Ectodermal cell (in vitro differentiated cells): ENCODE data around the gene MYCBP2.

Source experiments
- H3K27ac ChIP-seq: 2 replicates; pipeline ENCODE4 v1.7.0; 2013; ENCODE audit warnings: mild to moderate bottlenecking, low read depth, low read length; ENCODE audit not compliant: insufficient read depth, poor library complexity, severe bottlenecking
- H3K27me3 ChIP-seq: 2 replicates; pipeline ENCODE4 v1.7.0; 2013; ENCODE audit warnings: mild to moderate bottlenecking, low read length; ENCODE audit not compliant: insufficient read depth, control insufficient read depth, poor library complexity, severe bottlenecking
- H3K36me3 ChIP-seq: one replicate; pipeline ENCODE4 v1.7.0; 2013; ENCODE audit warnings: low read length; ENCODE audit not compliant: control insufficient read depth, insufficient read depth
- H3K4me1 ChIP-seq: one replicate; pipeline ENCODE4 v1.7.0; 2013; ENCODE audit warnings: low read length; ENCODE audit not compliant: control insufficient read depth, insufficient read depth
- H3K4me3 ChIP-seq: 2 replicates; pipeline ENCODE4 v1.7.0; 2013; ENCODE audit warnings: low read depth, low read length, control low read depth; ENCODE audit not compliant: insufficient read depth
- H3K9me3 ChIP-seq: 2 replicates; pipeline ENCODE4 v1.7.0; 2013; ENCODE audit warnings: mild to moderate bottlenecking, low read length, moderate library complexity; ENCODE audit not compliant: control insufficient read depth
- WGBS, 2 experiments: methylation state at CpG; one replicate each; pipeline ENCODE4 v1.1.7; 2013; ENCODE audit warnings: missing lambda C conversion rate in 2 of 2; 5-methylcytosine and 5-hydroxymethylcytosine counted together

MYCBP2 gene

DNA sequence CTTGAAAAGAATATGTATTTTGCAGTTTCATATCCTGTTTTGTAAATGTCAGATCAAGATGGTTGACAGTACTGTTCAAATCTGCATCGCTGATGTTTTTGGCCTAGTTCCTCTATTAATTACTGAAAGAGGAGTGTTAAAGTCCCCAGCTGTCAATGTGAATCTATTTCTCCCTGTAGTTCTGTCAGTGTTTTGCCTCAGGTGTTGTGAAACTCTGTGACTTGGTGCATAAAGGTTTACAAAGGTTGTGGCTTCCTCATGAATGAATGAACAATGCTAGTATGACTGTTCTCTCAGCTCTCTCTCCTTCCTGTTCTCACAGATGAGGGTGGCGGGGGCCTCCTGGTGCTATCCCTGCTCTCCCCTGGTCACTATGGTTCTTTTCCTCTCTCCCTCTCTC lies 142.4 kb downstream of the MYCBP2 start:
- H3K4me3 ChIP-seq, result no peak overlapping the region
- H3K27ac ChIP-seq, result no peak overlapping the region
- no peaks in the 10 kb centered on the region for H3K27me3 ChIP-seq
- WGBS, 2 experiments, result 90 to 98% methylated on average over 2 of the region's 2 CpGs
- no peaks in the 10 kb centered on the region for H3K9me3 ChIP-seq
- peaks cover 3% of the 10 kb centered on the region for H3K36me3 ChIP-seq
- H3K4me1 ChIP-seq, result no peaks in the 10 kb centered on the region

DNA sequence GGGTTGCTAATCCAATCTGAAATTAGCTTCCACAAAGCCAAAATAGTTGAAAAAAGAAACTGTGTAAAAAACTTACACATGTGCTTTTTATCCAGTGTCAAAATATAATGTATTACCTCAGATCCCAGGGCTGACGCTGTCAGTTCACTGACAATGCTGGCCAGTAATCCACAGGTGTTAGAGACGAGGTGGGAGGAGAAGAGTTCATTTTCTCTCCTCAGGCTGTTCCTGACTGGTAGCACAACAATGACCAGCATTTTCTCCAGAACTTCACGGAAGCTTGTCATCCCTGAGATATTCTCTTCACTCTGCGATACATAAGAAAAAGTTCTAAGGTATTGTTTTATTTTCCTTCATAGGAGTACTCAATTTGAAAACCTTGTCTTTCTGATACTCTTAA lies 146.9 kb downstream of the MYCBP2 start:
- Histone ChIP-seq H3K27me3 (no peaks in the 10 kb centered on the region), H3K36me3 (peaks cover 3% of the 10 kb centered on the region), H3K27ac (no peak overlapping the region), H3K9me3 (no peaks in the 10 kb centered on the region), H3K4me1 (no peaks in the 10 kb centered on the region), H3K4me3 (no peak overlapping the region)
- 94 to 96% methylated on average over 3 to 4 of the region's 4 CpGs for WGBS, 2 experiments

DNA sequence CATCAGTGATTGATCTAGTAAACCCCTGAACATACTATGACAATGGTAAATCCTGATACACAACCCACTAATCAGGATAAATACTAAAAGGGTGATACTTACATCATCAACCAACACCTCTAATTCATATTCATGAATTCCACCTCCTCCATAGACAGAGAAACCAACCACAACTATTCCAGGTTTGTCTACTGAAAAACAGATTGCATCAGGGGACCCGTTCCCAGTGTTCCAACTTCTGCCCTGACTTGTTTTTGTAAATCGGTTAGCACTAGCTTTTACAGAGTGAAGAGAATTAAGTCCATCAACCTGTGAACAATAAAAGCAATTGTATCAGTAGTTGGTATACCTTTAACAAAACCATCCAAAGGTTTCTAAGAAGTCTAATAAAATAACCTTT lies 149.2 kb downstream of the MYCBP2 start:
- Histone ChIP-seq H3K9me3 (no peaks in the 10 kb centered on the region), H3K4me1 (no peaks in the 10 kb centered on the region), H3K27me3 (no peaks in the 10 kb centered on the region), H3K27ac (no peak overlapping the region), H3K36me3 (peaks cover 3% of the 10 kb centered on the region), H3K4me3 (no peak overlapping the region)
- 92% methylated on average over 2 of the region's 2 CpGs for WGBS, 2 experiments

DNA sequence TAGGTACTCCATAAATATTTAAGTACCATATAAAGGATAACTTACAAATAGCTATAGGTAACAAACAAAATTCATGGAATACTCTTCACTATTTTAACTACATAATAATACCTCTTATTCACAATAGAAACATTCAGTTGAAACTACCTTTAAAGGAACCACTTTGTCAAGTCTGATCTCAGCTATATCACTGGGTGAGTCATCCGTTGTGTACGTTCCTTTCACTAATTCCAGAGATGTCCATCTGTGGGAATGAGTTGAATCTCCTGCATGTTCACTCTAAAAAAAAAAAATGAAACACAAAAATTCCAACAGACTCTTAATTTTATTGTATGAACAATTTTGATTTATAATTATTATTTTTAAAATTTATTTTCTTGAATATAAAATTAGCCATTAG lies 150.5 kb downstream of the MYCBP2 start:
- Histone ChIP-seq H3K4me1 (no peaks in the 10 kb centered on the region), H3K27me3 (no peaks in the 10 kb centered on the region), H3K4me3 (no peak overlapping the region), H3K36me3 (peaks cover 3% of the 10 kb centered on the region), H3K9me3 (no peaks in the 10 kb centered on the region), H3K27ac (no peak overlapping the region)
- WGBS, 2 experiments, result 100% methylated on average over 2 of the region's 2 CpGs

DNA sequence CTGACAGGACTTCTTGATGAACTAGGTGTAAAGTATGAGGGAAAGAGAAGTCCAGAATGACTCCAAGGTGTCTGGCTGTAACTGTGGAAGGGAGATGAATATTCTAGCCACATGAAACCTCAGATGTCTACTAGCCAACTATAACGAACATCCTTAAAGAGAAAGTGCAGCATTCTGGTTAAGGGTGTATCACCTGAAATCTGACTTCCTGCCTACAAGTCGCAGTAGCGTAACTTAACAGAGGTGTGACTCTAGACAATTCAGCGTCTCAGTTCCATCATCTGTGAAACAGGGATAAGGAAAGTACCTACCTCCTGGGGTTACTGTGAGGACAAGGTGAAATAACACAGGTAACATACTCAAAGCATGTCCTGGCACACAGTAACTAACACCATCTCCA lies 154.2 kb downstream of the MYCBP2 start:
- H3K27me3 ChIP-seq, result no peaks in the 10 kb centered on the region
- H3K4me1 ChIP-seq, result no peaks in the 10 kb centered on the region
- H3K4me3 ChIP-seq, result no peak overlapping the region
- H3K27ac ChIP-seq, result no peak overlapping the region
- no peaks in the 10 kb centered on the region for H3K36me3 ChIP-seq
- 97 to 98% methylated on average over 4 of the region's 4 CpGs for WGBS, 2 experiments
- no peaks in the 10 kb centered on the region for H3K9me3 ChIP-seq

DNA sequence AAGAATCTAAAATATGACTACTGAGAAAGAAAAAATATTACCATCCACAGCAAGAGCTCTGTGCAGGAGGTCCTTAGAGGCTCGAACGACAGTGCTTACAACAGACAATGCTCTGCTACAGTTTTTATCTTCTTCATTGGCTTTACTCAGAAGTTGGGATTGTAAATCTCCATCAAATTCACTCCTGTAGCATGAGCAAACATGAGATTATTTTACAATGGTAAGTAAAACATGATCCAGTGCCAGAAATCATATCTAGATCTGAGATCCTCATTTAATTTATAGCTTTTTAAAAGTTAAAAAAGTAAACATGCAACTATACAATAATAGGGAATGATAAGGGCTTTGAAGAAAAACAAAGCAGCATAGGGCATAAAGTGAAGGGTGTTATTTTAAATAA lies 155.4 kb downstream of the MYCBP2 start:
- 96 to 98% methylated on average over 2 of the region's 2 CpGs for WGBS, 2 experiments
- no peaks in the 10 kb centered on the region for H3K9me3 ChIP-seq
- no peaks in the 10 kb centered on the region for H3K36me3 ChIP-seq
- H3K4me1 ChIP-seq, result no peaks in the 10 kb centered on the region
- H3K27me3 ChIP-seq, result no peaks in the 10 kb centered on the region
- no peak overlapping the region for H3K4me3 ChIP-seq
- no peak overlapping the region for H3K27ac ChIP-seq

DNA sequence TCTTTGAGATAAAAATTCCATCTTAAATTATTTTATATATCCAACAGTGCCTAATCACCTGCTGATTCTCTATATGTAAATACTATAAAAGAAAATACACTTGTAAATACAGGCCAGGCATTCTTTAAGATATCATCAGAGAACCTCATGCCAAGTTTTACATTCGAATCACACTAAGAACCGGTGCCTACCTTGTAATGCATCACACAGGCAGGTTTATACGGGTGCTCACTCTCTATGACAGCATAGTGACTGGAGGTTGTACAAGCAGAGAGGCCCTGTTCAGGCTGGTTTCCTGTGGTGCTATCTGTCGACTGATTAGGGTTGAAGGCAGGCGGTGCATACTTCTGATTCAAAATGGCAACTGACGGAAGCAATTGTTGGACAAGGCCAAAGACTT lies 158.7 kb downstream of the MYCBP2 start:
- Histone ChIP-seq H3K36me3 (no peaks in the 10 kb centered on the region), H3K4me3 (no peak overlapping the region), H3K27me3 (no peaks in the 10 kb centered on the region), H3K4me1 (no peaks in the 10 kb centered on the region), H3K27ac (no peak overlapping the region), H3K9me3 (no peaks in the 10 kb centered on the region)
- 98% methylated on average over 6 of the region's 6 CpGs for WGBS, 2 experiments

DNA sequence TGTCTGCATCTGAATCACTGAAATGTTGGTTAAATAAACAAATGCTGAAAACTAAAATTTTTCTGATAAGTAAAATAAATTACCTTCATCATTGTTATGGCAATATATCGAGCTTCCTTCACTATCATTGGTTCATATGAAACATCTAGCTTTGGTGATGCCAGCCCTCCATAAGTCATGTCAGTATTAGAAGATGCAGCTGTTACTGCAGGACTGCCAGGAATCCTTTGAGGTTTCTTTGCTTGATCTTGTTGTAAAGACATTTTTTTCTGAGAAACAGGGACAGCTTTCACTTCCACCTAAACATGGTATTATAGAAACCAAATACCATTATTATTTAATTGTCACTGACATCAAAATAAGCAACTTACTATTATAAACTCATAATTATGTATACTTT lies 176.2 kb downstream of the MYCBP2 start:
- peaks cover 3% of the 10 kb centered on the region for H3K36me3 ChIP-seq
- 86 to 91% methylated on average over 1 of the region's 1 CpG for WGBS, 2 experiments
- no peaks in the 10 kb centered on the region for H3K27me3 ChIP-seq

DNA sequence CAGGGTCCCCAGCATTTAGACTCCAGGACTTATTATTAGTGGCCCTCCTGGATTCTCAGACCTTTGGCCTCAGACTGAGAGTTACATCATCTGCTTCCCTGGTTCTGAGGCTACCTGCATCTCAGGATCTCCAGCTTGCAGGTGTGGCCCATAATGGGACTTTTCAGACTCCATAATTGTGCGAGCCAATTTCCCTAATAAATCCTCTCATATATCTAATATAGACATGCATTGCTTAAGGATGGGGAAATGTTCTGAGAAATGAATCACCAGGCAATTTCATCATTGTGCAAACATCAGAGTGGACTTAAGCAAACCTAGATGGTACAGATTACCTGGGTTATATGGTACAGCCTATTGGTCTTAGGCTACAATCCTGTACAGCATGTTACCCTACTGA lies 183.5 kb downstream of the MYCBP2 start:
- H3K36me3 ChIP-seq, result no peaks in the 10 kb centered on the region
- no peaks in the 10 kb centered on the region for H3K9me3 ChIP-seq
- H3K27me3 ChIP-seq, result no peaks in the 10 kb centered on the region
- no peaks in the 10 kb centered on the region for H3K4me1 ChIP-seq
- H3K4me3 ChIP-seq, result no peak overlapping the region
- no peak overlapping the region for H3K27ac ChIP-seq
- WGBS, 2 experiments, result 80% methylated on average over 1 of the region's 1 CpG; no CpG with 5 or more reads in 1 of the 2 experiments

More for the DNA sequence above, 176.2 kb downstream of the MYCBP2 start:
- Histone ChIP-seq H3K4me3 (no peak overlapping the region), H3K9me3 (no peaks in the 10 kb centered on the region), H3K4me1 (no peaks in the 10 kb centered on the region), H3K27ac (no peak overlapping the region)

DNA sequence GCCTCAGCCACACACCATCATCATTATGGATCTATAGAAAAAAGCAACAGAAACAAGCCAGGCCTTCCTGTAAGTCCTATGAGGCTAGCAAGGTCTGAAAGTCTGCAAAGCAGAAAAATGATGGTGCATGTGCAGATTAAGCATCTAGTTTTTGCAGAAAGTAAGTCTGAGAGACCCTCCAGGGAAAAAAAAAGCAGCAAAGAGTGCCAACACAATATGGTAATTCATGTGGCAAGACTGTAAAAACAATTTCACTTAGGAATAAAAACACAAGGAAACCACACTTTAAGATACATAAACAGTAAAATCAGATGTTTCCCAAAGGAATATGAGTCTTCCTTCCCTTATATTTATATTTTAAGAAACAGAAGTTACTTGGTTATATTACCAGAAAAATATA lies 187.6 kb downstream of the MYCBP2 start:
- Histone ChIP-seq H3K27me3 (no peaks in the 10 kb centered on the region), H3K27ac (no peak overlapping the region), H3K4me3 (no peak overlapping the region), H3K36me3 (no peaks in the 10 kb centered on the region), H3K4me1 (no peaks in the 10 kb centered on the region), H3K9me3 (no peaks in the 10 kb centered on the region)

DNA sequence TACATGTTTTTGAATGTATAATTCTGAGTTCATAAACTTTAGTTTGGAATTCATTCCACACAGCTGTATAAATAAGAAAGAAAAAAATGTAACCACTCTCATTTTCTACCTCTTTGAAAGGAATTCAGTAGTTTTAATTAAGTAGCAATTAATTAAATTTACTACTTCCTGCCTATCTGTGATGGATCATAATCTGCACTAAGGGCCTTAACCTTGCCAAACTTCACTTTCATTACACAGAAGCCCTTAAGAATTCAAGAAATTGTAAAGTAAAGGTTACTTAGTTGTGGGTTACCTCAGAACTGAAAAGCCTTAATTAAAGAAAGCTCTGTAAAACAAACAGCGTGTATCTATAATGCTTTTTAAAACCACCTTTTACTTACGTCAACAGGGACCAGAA lies 188.1 kb downstream of the MYCBP2 start:
- H3K36me3 ChIP-seq, result no peaks in the 10 kb centered on the region
- no peaks in the 10 kb centered on the region for H3K9me3 ChIP-seq
- H3K4me1 ChIP-seq, result no peaks in the 10 kb centered on the region
- H3K4me3 ChIP-seq, result no peak overlapping the region
- WGBS, 2 experiments, result 89 to 98% methylated on average over 2 of the region's 2 CpGs
- H3K27ac ChIP-seq, result no peak overlapping the region
- no peaks in the 10 kb centered on the region for H3K27me3 ChIP-seq
